H1 (cell line): ENCODE data around the gene STIM2. TPM values are rescaled to one million over a fixed set of nuclear protein-coding genes. Genes with fewer than 3 reads are reported as not detected.

ENCODE experiments used
- CTCF ChIA-PET: fragments of 300-600 bp; sonication (Branson Sonifier 250); formaldehyde crosslinking; loops from one replicate; lab custom pipeline; 2021; ENCODE audit not compliant: partially characterized antibody; lab: Charles Lee
- POLR2A ChIA-PET: fragments of 300-600 bp; sonication (Branson Sonifier 250); formaldehyde crosslinking; loops from one replicate; lab custom pipeline; 2021; ENCODE audit warnings: inconsistent platforms; ENCODE audit not compliant: partially characterized antibody; lab: Charles Lee
- DNase-seq, 2 experiments: peaks; one replicate each; pipeline versions ENCODE4 v3.0.0 to v3.0.0-alpha.2; 2010 to 2022; ENCODE audit warnings: low spot score in 2 of 2, low read depth in 1 of 2, mixed read lengths in 1 of 2
- FAIRE-seq: peaks from 2 replicates; lab custom pipeline; 2011; peaks lifted over from hg19 to GRCh38; lab: Jason Lieb, UNC
- H2AFZ ChIP-seq: 2 replicates; pipeline ENCODE4 v1.8.1; 2012; ENCODE audit warnings: low read length, inconsistent platforms
- H2AK5ac ChIP-seq: 2 replicates; pipeline ENCODE4 v1.6.1; 2013; ENCODE audit warnings: low read depth, low read length
- H2BK120ac ChIP-seq: replicated peaks from 2 replicates; pipeline ENCODE3; 2013; ENCODE audit warnings: low read depth, low read length, inconsistent platforms
- H2BK12ac ChIP-seq: 2 replicates; pipeline ENCODE4 v1.6.1; 2013; ENCODE audit warnings: low read depth, low read length
- H2BK15ac ChIP-seq: 2 replicates; pipeline ENCODE4 v1.6.1; 2013; ENCODE audit warnings: low read length
- H2BK20ac ChIP-seq: 2 replicates; pipeline ENCODE4 v1.6.1; 2013; ENCODE audit warnings: low read length
- H2BK5ac ChIP-seq: 2 replicates; pipeline ENCODE4 v1.6.1; 2013; ENCODE audit warnings: low read depth, low read length
- H3K14ac ChIP-seq: 2 replicates; pipeline ENCODE4 v1.6.1; 2013; ENCODE audit warnings: inconsistent platforms; ENCODE audit not compliant: insufficient read length
- H3K18ac ChIP-seq: 2 replicates; pipeline ENCODE4 v1.6.1; 2013; ENCODE audit warnings: low read length; ENCODE audit errors: extremely low read depth
- H3K23ac ChIP-seq: 2 replicates; pipeline ENCODE4 v1.6.1; 2013; ENCODE audit warnings: inconsistent platforms; ENCODE audit not compliant: insufficient read length
- H3K23me2 ChIP-seq: 2 replicates; pipeline ENCODE4 v1.6.1; 2013; ENCODE audit warnings: low read depth, low read length
- H3K27ac ChIP-seq: 2 replicates; pipeline ENCODE4 v1.6.1; 2011; ENCODE audit warnings: low read depth, low read length, inconsistent platforms
- H3K27me3 ChIP-seq, 4 experiments: replicated peaks in 1 of 4; 1 replicate in 1 of 4; 2 replicates in 3 of 4; pipeline versions ENCODE4 v1.6.1 to v1.8.1; 2011 to 2013; ENCODE audit warnings: low read length in 3 of 4, mild to moderate bottlenecking in 3 of 4, inconsistent platforms in 2 of 4, mixed read lengths in 2 of 4, moderate library complexity in 1 of 4; ENCODE audit not compliant: control insufficient read depth in 3 of 4, insufficient read depth in 3 of 4; ENCODE audit errors: extremely low read depth in 1 of 4
- H3K36me3 ChIP-seq, 4 experiments: 2 replicates each; pipeline versions ENCODE4 v1.6.1 to v1.8.1; 2011 to 2013; ENCODE audit warnings: mild to moderate bottlenecking in 4 of 4, low read length in 3 of 4, moderate library complexity in 2 of 4, control low read depth in 1 of 4, inconsistent platforms in 1 of 4; ENCODE audit not compliant: insufficient read depth in 4 of 4, control insufficient read depth in 2 of 4
- H3K4ac ChIP-seq: replicated peaks from 2 replicates; pipeline ENCODE3; 2013; ENCODE audit warnings: low read length, low read depth, mixed read lengths, inconsistent platforms; ENCODE audit not compliant: insufficient read length
- H3K4me1 ChIP-seq, 4 experiments: replicated peaks in 1 of 4; 1 replicate in 1 of 4; 2 replicates in 3 of 4; pipeline versions ENCODE4 v1.6.1 to v1.8.1; 2011 to 2013; ENCODE audit warnings: low read length in 3 of 4, inconsistent platforms in 2 of 4, mixed read lengths in 1 of 4; ENCODE audit not compliant: insufficient read depth in 4 of 4, control insufficient read depth in 3 of 4
- H3K4me2 ChIP-seq, 2 experiments: 2 replicates each; pipeline versions ENCODE4 v1.6.1 to v1.8.1; 2011 to 2013; ENCODE audit warnings: low read depth in 2 of 2, low read length in 2 of 2, control low read depth in 1 of 2, inconsistent platforms in 1 of 2, mild to moderate bottlenecking in 1 of 2; ENCODE audit not compliant: insufficient read depth in 1 of 2
- H3K4me3 ChIP-seq, 4 experiments: fragments of 200-600, 300-600 bp in 1 of 4; sonication (generic), shearing (Covaris generic), sonication (Bioruptor Twin) in 1 of 4; 2 replicates each; pipeline versions ENCODE4 v1.5.1 to v1.8.1; 2011 to 2016; ENCODE audit warnings: low read length in 4 of 4, low read depth in 3 of 4, control low read depth in 2 of 4, inconsistent platforms in 2 of 4, mild to moderate bottlenecking in 2 of 4, mixed read lengths in 1 of 4, moderate library complexity in 1 of 4; ENCODE audit not compliant: insufficient read depth in 2 of 4; ENCODE audit errors: extremely low read depth in 1 of 4
- H3K56ac ChIP-seq: replicated peaks from 2 replicates; pipeline ENCODE3; 2013; ENCODE audit warnings: low read depth, mild to moderate bottlenecking, mixed read lengths, low read length, inconsistent platforms; ENCODE audit not compliant: insufficient read length
- H3K79me1 ChIP-seq: 2 replicates; pipeline ENCODE4 v1.6.1; 2013; ENCODE audit warnings: low read depth, low read length, control low read depth
- H3K79me2 ChIP-seq, 2 experiments: 2 replicates each; pipeline versions ENCODE4 v1.6.1 to v1.8.1; 2012 to 2013; ENCODE audit warnings: low read length in 2 of 2, mild to moderate bottlenecking in 2 of 2, inconsistent platforms in 1 of 2; ENCODE audit not compliant: insufficient read depth in 2 of 2, control insufficient read depth in 1 of 2
- H3K9ac ChIP-seq, 4 experiments: replicated peaks in 1 of 4; 1 replicate in 1 of 4; 2 replicates in 3 of 4; pipeline versions ENCODE4 v1.6.1 to v1.8.1; 2011 to 2013; ENCODE audit warnings: low read depth in 3 of 4, low read length in 3 of 4, control low read depth in 2 of 4, mild to moderate bottlenecking in 2 of 4, moderate library complexity in 2 of 4, inconsistent platforms in 1 of 4; ENCODE audit errors: extremely low read depth in 1 of 4
- H3K9me3 ChIP-seq, 2 experiments: 2 replicates each; pipeline versions ENCODE4 v1.6.1 to v1.8.1; 2012 to 2013; ENCODE audit warnings: mild to moderate bottlenecking in 2 of 2, moderate library complexity in 2 of 2, control low read depth in 1 of 2, inconsistent platforms in 1 of 2, low read depth in 1 of 2, low read length in 1 of 2, mixed read lengths in 1 of 2; ENCODE audit not compliant: insufficient read depth in 2 of 2
- H4K20me1 ChIP-seq, 2 experiments: replicated peaks in 1 of 2; 2 replicates each; pipeline versions ENCODE3 to v1.8.1; 2011 to 2013; ENCODE audit warnings: inconsistent platforms in 2 of 2, low read length in 2 of 2, mild to moderate bottlenecking in 1 of 2; ENCODE audit not compliant: insufficient read depth in 2 of 2, control insufficient read depth in 1 of 2
- H4K5ac ChIP-seq: 2 replicates; pipeline ENCODE4 v1.6.1; 2013; ENCODE audit warnings: low read length, low read depth, mixed read lengths, inconsistent platforms; ENCODE audit not compliant: insufficient read length
- H4K8ac ChIP-seq: 2 replicates; pipeline ENCODE4 v1.8.0; 2013; ENCODE audit warnings: mild to moderate bottlenecking, moderate library complexity, low read length, inconsistent platforms; ENCODE audit not compliant: insufficient read depth; ENCODE audit errors: extremely low read depth
- H4K91ac ChIP-seq: replicated peaks from 2 replicates; pipeline ENCODE3; 2013; ENCODE audit warnings: low read length, mixed read lengths, inconsistent platforms; ENCODE audit not compliant: insufficient read length
- BCL11A ChIP-seq, 2 experiments: IDR thresholded peaks; one replicate each; pipeline ENCODE4 v1.6.1; 2011; ENCODE audit warnings: low read depth in 2 of 2, low read length in 2 of 2, mild to moderate bottlenecking in 2 of 2
- EP300 ChIP-seq, 2 experiments: IDR thresholded peaks; 1 replicate in 1 of 2; 2 replicates in 1 of 2; pipeline ENCODE4 v1.6.1; 2011 to 2012; ENCODE audit warnings: low read depth in 2 of 2, low read length in 2 of 2, mild to moderate bottlenecking in 2 of 2, borderline replicate concordance in 1 of 2, inconsistent platforms in 1 of 2, moderate library complexity in 1 of 2
- EZH2 ChIP-seq: fragments of 200-600 bp; sonication (generic); IDR thresholded peaks from 2 replicates; pipeline ENCODE4 v1.7.1; 2012; ENCODE audit warnings: low read depth, mild to moderate bottlenecking, moderate library complexity, low read length, inconsistent platforms; ENCODE audit not compliant: severe bottlenecking
- NRF1 ChIP-seq: IDR thresholded peaks from 2 replicates; pipeline ENCODE4 v1.6.1; 2011; ENCODE audit warnings: mild to moderate bottlenecking, low read depth, low read length, improper control_type of control experiment
- RAD21 ChIP-seq, 2 experiments: IDR thresholded peaks in 1 of 2; conservative IDR thresholded peaks in 1 of 2; 2 replicates each; pipeline ENCODE4 v1.6.1; 2011; ENCODE audit warnings: low read depth in 2 of 2, low read length in 2 of 2, improper control_type of control experiment in 1 of 2, inconsistent platforms in 1 of 2, mild to moderate bottlenecking in 1 of 2, moderate library complexity in 1 of 2
- SIX5 ChIP-seq: IDR thresholded peaks from 2 replicates; pipeline ENCODE4 v1.6.1; 2011; ENCODE audit warnings: mild to moderate bottlenecking, low read depth, low read length
- SP2 ChIP-seq: IDR thresholded peaks from 2 replicates; pipeline ENCODE4 v1.6.1; 2012; ENCODE audit warnings: mild to moderate bottlenecking, low read length, inconsistent platforms
- TBP ChIP-seq: IDR thresholded peaks from 2 replicates; pipeline ENCODE4 v1.6.1; 2011; ENCODE audit warnings: low read depth, low read length, improper control_type of control experiment
- USF2 ChIP-seq: IDR thresholded peaks from 2 replicates; pipeline ENCODE4 v1.6.1; 2011; ENCODE audit warnings: low read length, improper control_type of control experiment
- YY1 ChIP-seq: IDR thresholded peaks from 2 replicates; pipeline ENCODE4 v1.6.1; 2011; ENCODE audit warnings: low read depth, mild to moderate bottlenecking, low read length
- ZNF274 ChIP-seq: IDR thresholded peaks from 2 replicates; pipeline ENCODE4 v1.7.0; 2012; ENCODE audit warnings: low read length, borderline replicate concordance; ENCODE audit errors: extremely low read depth
- WGBS, 2 experiments: shearing (Covaris generic) in 1 of 2; methylation state at CpG; one replicate each; pipeline versions ENCODE4 v1.1.6 to v1.1.7; 2013 to 2015; ENCODE audit warnings: low lambda C conversion rate in 2 of 2, mixed read lengths in 2 of 2, inconsistent platforms in 1 of 2, low coverage in 1 of 2, missing lambda C conversion rate in 1 of 2; ENCODE audit not compliant: insufficient replicate concordance in 2 of 2, insufficient coverage in 1 of 2, insufficient read length in 1 of 2; ENCODE audit errors: extremely low coverage in 1 of 2, missing lambda C conversion rate in 1 of 2; 5-methylcytosine and 5-hydroxymethylcytosine counted together
- polyA plus RNA-seq, 7 experiments: library from polyadenylated mRNA; depleted of rRNA in 3 of 7; stranded (reverse) in 5 of 7; unstranded in 2 of 7; fragments of >200 nt in 5 of 7; fragments of 200-250 nt in 2 of 7; gene quantifications; 1 replicate in 5 of 7; 2 replicates in 1 of 7; 4 replicates in 1 of 7; pipeline versions ENCODE4 v1.2.1 to v1.2.3, GENCODE V29; 2011 to 2013; ENCODE audit warnings: missing spikeins in 2 of 7, mixed read lengths in 2 of 7
- total RNA-seq: library from RNA; stranded (reverse); fragmentation: NEBNext Ultra II Directional; extraction: Animal tissue kit (Norgen Biotek cat#: 25700); gene quantifications from 2 replicates; pipeline ENCODE4 v1.2.1, GENCODE V29; 2021

STIM2 gene
- total and polyA plus RNA-seq, 2 of the 8 experiments (the other 6 are each of a cell fraction or from before 2014, with no cell fraction given), result 22.9 to 23.0 TPM

- H3K14ac ChIP-seq, result no peak overlapping the region
- no peak overlapping the region for H2AK5ac ChIP-seq
- 0 out of 2 replicates have a peak overlapping the region, but pooled peaks have one; percentile 26 for H2AFZ ChIP-seq
- no peak overlapping the region for H3K56ac ChIP-seq
- 82% methylated on average over 6 of the region's 6 CpGs; no CpG with 5 or more reads in 1 of the 2 experiments for whole genome bisulfite sequencing, 2 experiments
- H3K9me3 ChIP-seq, result no peaks in the 10 kb centered on the region
- H2BK5ac ChIP-seq, result no peak overlapping the region
- H4K20me1 ChIP-seq, result no peaks in the 10 kb centered on the region
- DNase-seq, result no peak
- TF ChIP-seq BCL11A (IDR thresholded peaks at IDR 0.05; ENCODE audit: low read depth in 2 of 2, low read length in 2 of 2) (no peak), EZH2 (no peak), USF2 (no peak), EP300 (IDR thresholded peaks at IDR 0.05; ENCODE audit: borderline replicate concordance in 1 of 2, low read depth in 2 of 2, low read length in 2 of 2) (no peak), SIX5 (no peak), RAD21 (IDR thresholded peaks at IDR 0.05 in 1 of 2, conservative IDR thresholded peaks at IDR 0.05 in 1 of 2; ENCODE audit: low read depth in 2 of 2, low read length in 2 of 2) (no peak), TBP (no peak), SP2 (no peak), NRF1 (no peak), YY1 (no peak), ZNF274 (no peak)
- no peak overlapping the region for H3K23ac ChIP-seq
- H3K4ac ChIP-seq, result no peak overlapping the region
- ChIA-PET CTCF (interaction anchor here (1.0 to 1.2 kb wide), 2 partner anchors 46 to 190 kb away, joined by 3 to 4 read pairs; no protein-coding TSS in a partner anchor), POLR2A (no interaction called here)
- H3K79me1 ChIP-seq, result no peaks in the 10 kb centered on the region
- H3K4me2 ChIP-seq, result no peak overlapping the region
- peaks cover 0 to 7% (median 1%) of the 10 kb centered on the region in 4 experiments; a peak in 3 of 7 replicates for H3K4me1 ChIP-seq
- FAIRE-seq, result no peak
- no peaks in the 10 kb centered on the region for H3K27me3 ChIP-seq
- no peak overlapping the region for H3K9ac ChIP-seq
- H2BK15ac ChIP-seq, result no peak overlapping the region
- H3K36me3 ChIP-seq, result no peaks in the 10 kb centered on the region; a peak in 1 of 8 replicates
- no peak overlapping the region for H3K4me3 ChIP-seq
- no peak overlapping the region for H4K91ac ChIP-seq
- no peak overlapping the region for H3K27ac ChIP-seq
- H3K23me2 ChIP-seq, result no peaks in the 10 kb centered on the region
- no peak overlapping the region for H2BK12ac ChIP-seq
- no peak overlapping the region for H2BK120ac ChIP-seq
- H3K79me2 ChIP-seq, result no peaks in the 10 kb centered on the region
- no peak overlapping the region for H4K5ac ChIP-seq
- no peak overlapping the region for H2BK20ac ChIP-seq
- H4K8ac ChIP-seq, result no peak overlapping the region; the same call in 1 of the 2 replicates
- H3K18ac ChIP-seq, result no peak overlapping the region
Measured at GRCh38 chr4:26812049-26812714, 48.5 kb upstream of the STIM2 start.
